AG09309 (cell line): ENCODE measurements around the gene PTCH1.

Experiments
- DNase-seq: peaks from one replicate; pipeline ENCODE4 v3.0.0-alpha.2; 2010; ENCODE audit warnings: low read depth
- H3K4me3 ChIP-seq: 2 replicates; pipeline ENCODE4 v1.5.1; 2011; ENCODE audit warnings: mild to moderate bottlenecking, low read depth, low read length, moderate library complexity; ENCODE audit not compliant: control insufficient read depth
- TF ChIP-seq, protein P1 (sequence below): IDR thresholded peaks from 2 replicates; pipeline ENCODE4 v1.5.1; 2011; ENCODE audit warnings: mild to moderate bottlenecking, low read depth, low read length, inconsistent platforms; ENCODE audit not compliant: insufficient read depth, control insufficient read depth; ENCODE audit errors: missing control alignments

PTCH1 gene

DNA sequence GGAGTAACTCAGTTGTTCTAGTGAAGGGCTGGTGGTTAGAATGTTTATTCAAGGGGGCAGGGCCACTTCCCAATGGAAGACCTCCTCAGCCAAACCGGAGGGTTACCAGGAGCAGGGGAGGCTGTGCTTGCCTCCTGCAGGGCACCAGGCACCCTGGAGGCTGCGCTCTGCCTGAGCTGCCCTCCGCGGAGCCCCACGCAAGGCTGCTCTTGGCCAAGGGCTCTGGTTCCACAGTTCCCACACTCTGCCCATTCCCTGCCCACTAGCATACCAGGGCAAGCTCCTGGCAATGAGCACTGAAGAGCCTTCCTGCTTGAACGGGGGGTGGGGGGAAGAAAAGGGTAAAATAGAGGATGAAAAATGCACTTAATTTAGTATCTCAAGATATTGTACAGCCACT lies 35.5 kb upstream of the PTCH1 start:
- no peak overlapping the region for H3K4me3 ChIP-seq

DNA sequence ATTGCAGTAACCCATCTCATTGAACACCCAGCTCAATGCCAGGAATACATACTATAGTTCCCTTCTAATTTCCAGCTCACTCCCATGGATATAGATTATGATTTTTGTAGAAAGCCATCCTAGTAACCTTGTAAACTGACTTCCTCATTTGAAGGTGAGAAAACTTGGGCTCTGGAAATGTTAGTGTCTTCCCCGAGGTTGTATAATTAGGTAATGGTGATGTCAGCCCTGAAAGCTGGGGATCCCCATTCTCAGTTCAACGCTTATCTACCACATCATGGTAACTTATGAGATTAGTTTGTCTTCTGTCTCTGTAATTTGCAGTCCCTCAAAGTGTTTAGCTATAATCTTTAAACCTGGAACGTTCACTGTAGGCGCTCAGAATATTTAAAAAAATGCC lies 34.6 kb upstream of the PTCH1 start:
- H3K4me3 ChIP-seq = no peak overlapping the region
- TF ChIP-seq, protein P1, sequence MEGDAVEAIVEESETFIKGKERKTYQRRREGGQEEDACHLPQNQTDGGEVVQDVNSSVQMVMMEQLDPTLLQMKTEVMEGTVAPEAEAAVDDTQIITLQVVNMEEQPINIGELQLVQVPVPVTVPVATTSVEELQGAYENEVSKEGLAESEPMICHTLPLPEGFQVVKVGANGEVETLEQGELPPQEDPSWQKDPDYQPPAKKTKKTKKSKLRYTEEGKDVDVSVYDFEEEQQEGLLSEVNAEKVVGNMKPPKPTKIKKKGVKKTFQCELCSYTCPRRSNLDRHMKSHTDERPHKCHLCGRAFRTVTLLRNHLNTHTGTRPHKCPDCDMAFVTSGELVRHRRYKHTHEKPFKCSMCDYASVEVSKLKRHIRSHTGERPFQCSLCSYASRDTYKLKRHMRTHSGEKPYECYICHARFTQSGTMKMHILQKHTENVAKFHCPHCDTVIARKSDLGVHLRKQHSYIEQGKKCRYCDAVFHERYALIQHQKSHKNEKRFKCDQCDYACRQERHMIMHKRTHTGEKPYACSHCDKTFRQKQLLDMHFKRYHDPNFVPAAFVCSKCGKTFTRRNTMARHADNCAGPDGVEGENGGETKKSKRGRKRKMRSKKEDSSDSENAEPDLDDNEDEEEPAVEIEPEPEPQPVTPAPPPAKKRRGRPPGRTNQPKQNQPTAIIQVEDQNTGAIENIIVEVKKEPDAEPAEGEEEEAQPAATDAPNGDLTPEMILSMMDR = no peak
- DNase-seq = no peak

More for the DNA sequence above, 35.5 kb upstream of the PTCH1 start:
- TF ChIP-seq, protein P1 = no peak
- DNase-seq = no peak

DNA sequence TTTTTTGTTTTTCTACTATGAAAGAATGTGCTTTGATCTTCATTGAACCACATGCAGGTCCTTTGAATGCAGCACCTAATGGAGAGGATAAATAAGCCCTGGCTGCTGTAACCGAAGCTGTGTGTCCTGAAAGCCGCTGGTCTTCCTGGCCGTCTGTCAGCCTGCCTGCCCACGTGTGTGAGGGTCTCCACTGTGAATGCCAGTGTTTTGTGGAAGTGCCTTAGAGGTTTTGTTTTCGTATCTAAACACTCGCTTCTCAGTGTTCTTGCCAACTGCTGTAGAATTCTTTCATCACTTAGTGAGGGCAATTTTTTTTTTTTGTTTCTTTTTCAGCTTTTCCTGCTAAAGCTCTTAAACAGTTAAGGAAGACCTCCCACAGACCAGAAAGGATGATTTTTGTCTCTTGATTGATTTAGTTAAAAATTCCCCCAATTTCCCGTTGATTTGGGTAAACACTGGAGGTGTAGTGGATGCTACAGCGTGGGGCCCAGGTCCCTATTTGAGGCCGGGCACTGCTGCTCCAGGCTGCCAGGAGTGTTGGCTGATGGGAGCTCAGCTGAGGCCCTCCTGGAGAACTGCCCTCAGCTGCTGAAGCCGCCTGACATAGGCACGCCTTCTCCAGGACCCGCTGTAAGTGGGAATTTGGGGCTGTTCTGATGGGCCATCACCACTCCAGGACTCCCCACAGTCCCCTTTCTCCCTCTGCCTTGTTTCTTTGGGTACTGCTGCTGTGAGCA lies 29.2 kb upstream of the PTCH1 start:
- DNase-seq = no peak
- TF ChIP-seq, protein P1 = no peak
- H3K4me3 ChIP-seq = no peak overlapping the region

DNA sequence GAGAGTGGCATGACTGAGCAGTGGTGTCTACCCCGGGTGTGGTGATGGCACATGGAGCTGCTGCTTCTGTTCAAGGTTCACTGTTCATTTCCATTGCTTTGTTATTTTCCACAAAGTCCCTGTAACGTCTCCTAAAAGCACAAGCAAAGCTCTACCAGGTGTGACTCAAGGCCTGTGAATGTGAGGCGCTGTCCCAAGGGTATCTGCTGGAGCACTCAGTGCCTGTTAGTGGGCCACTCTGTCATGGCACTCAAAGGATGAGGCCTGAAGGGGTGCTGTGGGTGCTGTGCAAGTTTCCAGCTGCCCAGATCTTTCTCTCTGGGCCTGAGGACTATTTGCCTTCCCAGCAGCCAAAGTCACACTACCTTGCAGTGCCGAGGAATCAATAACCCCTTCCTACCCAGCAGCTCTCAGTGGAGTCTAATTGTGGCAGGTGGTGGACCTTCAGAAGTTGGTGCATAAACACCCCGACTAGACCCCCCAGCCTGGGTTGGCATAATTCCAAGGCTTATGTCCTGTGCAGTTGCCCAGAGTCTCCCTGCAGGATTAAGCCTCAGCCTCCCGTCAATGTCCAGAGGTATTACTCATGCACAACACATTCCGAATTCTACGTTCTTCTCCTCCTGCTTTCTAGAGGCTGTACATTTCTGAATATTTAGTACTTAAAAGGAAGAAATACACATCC lies 17.4 kb upstream of the PTCH1 start:
- H3K4me3 ChIP-seq = no peak overlapping the region
- DNase-seq = no peak
- TF ChIP-seq, protein P1 = no peak

DNA sequence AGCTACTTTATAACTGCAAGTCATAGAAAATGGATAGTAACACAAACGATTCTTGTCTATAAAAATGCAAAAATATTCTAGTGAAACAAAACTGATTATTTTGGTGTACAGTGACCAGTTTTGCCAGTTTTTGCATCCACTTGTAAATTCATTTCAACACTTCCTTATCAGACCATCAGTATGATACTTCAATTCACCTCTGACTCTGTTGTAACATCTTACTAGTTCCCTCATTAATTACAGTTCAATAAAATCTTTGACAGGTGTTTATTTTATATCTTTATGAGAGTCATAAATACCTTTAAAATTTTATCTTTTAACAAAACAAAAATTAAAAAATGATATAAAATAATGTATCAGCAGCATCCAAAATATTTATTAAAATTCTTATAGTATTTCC lies 13.1 kb upstream of the PTCH1 start:
- TF ChIP-seq, protein P1 = no peak
- DNase-seq = no peak
- H3K4me3 ChIP-seq = no peak overlapping the region

DNA sequence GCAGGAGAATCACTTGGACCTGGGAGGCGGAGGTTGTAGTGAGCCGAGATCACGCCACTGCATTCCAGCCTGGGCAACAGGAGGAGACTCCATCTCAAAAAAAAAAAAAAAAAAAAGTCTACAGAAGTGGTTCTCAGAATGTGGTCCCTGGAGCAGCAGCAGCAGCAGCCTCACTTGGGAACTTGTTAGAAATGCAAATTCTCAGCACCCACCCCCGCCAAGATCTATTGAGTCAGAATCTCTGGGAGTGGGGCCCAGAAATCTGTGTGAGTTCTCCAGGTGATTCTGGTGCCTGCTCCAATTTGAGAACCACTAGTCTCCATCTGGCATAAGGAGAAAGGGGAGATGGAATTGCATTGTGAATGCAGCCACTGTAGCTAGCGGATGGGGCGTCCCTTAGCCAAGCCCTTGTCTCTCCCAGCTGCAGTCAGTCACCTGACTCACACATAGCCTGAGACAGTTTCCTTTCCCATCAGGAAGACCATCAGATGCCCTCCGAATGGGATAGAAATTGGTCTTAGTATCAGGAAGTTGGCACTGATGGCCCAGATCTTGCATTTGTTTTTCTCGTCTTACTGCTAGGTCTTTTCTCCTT lies 12.2 kb upstream of the PTCH1 start:
- TF ChIP-seq, protein P1 = no peak
- DNase-seq = no peak
- H3K4me3 ChIP-seq = no peak overlapping the region
